ENCODE results near the gene PLXNA2. TPM values are rescaled to one million over a fixed set of nuclear protein-coding genes. Genes with fewer than 3 reads are reported as not detected.

The PLXNA2 gene
- total RNA-seq, 2 experiments from 2014 or later, result 0.13 to 0.23 TPM

- Mint-ChIP-seq H3K4me1 (ENCODE audit: low read depth) (no peaks in the 10 kb centered on the region), H3K27me3 (peaks cover 13% of the 10 kb centered on the region), H3K4me3 (no peak overlapping the region), H3K27ac (no peak overlapping the region), H3K36me3 (ENCODE audit: low read depth) (no peaks in the 10 kb centered on the region), H3K9me3 (no peaks in the 10 kb centered on the region)
- no peak for TF ChIP-seq CTCF (IDR thresholded peaks at IDR 0.05)
- ATAC-seq (no peak), DNase-seq (no peak)
- intact Hi-C loops (cut with micrococcal nuclease), result no loop called here
- ChIA-PET CTCF (interaction anchor here (1.5 kb wide), 1 partner anchor 101 kb away, joined by 4 read pairs; no protein-coding TSS in a partner anchor), POLR2A (interaction anchor here (0.6 kb wide), 1 partner anchor 50 kb away, joined by 3 read pairs; no protein-coding TSS in a partner anchor)
Measured at GRCh38 chr1:207985996-207986395, 258.2 kb downstream of the PLXNA2 start.

GRCh38 chr1:207984831-207985572, 259.2 kb downstream of the PLXNA2 start:
- H3K27ac Mint-ChIP-seq, result no peak overlapping the region
- no peak overlapping the region for H3K4me3 Mint-ChIP-seq
- no peaks in the 10 kb centered on the region for H3K4me1 Mint-ChIP-seq (ENCODE audit: low read depth)
- TF ChIP-seq CTCF (IDR thresholded peaks at IDR 0.05), result no peak
- DNase-seq, result no peak
- CTCF ChIA-PET, result interaction anchor here (0.9 to 1.5 kb wide), 2 partner anchors 11 to 100 kb away, joined by 3 to 4 read pairs; no protein-coding TSS in a partner anchor
- intact Hi-C loops (cut with micrococcal nuclease), result no loop called here
- H3K36me3 Mint-ChIP-seq (ENCODE audit: low read depth), result no peaks in the 10 kb centered on the region
- no peaks in the 10 kb centered on the region for H3K9me3 Mint-ChIP-seq
- POLR2A ChIA-PET, result interaction anchor here (0.6 kb wide), 1 partner anchor 24 kb away, joined by 3 read pairs; no protein-coding TSS in a partner anchor
- peaks cover 18% of the 10 kb centered on the region for H3K27me3 Mint-ChIP-seq
- no peak for ATAC-seq

- Mint-ChIP-seq H3K4me1 (ENCODE audit: low read depth) (no peaks in the 10 kb centered on the region), H3K9me3 (no peaks in the 10 kb centered on the region), H3K27ac (no peak overlapping the region), H3K27me3 (peaks cover 14% of the 10 kb centered on the region), H3K4me3 (no peak overlapping the region), H3K36me3 (ENCODE audit: low read depth) (no peaks in the 10 kb centered on the region)
- intact Hi-C loops (cut with micrococcal nuclease), result no loop called here
- ChIA-PET POLR2A (no interaction called here), CTCF (interaction anchor here (1.1 kb wide), 1 partner anchor 8 kb away, joined by 3 read pairs; no protein-coding TSS in a partner anchor)
- ATAC-seq, result no peak
- DNase-seq, result no peak
- TF ChIP-seq CTCF (IDR thresholded peaks at IDR 0.05), result no peak
Measured at GRCh38 chr1:207983044-207983635, 261.0 kb downstream of the PLXNA2 start.

- H3K9me3 Mint-ChIP-seq, result no peaks in the 10 kb centered on the region
- POLR2A ChIA-PET, result no interaction called here
- ATAC-seq, result peak; percentile 69
- TF ChIP-seq CTCF (IDR thresholded peaks at IDR 0.05), result peak; percentile 25
- H3K27ac Mint-ChIP-seq, result no peak overlapping the region
- no peaks in the 10 kb centered on the region for H3K36me3 Mint-ChIP-seq (ENCODE audit: low read depth)
- CTCF ChIA-PET, result interaction anchor here (0.7 to 1.5 kb wide), 5 partner anchors 12 to 95 kb away, joined by 3 to 4 read pairs (median 3); no protein-coding TSS in a partner anchor
- H3K27me3 Mint-ChIP-seq, result peaks cover 14% of the 10 kb centered on the region
- DNase-seq, result peak; percentile 22
- no peaks in the 10 kb centered on the region for H3K4me1 Mint-ChIP-seq (ENCODE audit: low read depth)
- no peak overlapping the region for H3K4me3 Mint-ChIP-seq
- intact Hi-C loops (cut with micrococcal nuclease), result no loop called here
Measured at GRCh38 chr1:207981976-207982375, 262.2 kb downstream of the PLXNA2 start.

- peaks cover 19% of the 10 kb centered on the region for H3K27me3 Mint-ChIP-seq
- no peaks in the 10 kb centered on the region for H3K36me3 Mint-ChIP-seq (ENCODE audit: low read depth)
- no peak overlapping the region for H3K4me3 Mint-ChIP-seq
- DNase-seq (no peak), ATAC-seq (no peak)
- ChIA-PET POLR2A (no interaction called here), CTCF (no interaction called here)
- intact Hi-C loops (cut with micrococcal nuclease), result no loop called here
- no peak overlapping the region for H3K27ac Mint-ChIP-seq
- H3K4me1 Mint-ChIP-seq (ENCODE audit: low read depth), result no peaks in the 10 kb centered on the region
- no peak for TF ChIP-seq CTCF (IDR thresholded peaks at IDR 0.05)
- no peaks in the 10 kb centered on the region for H3K9me3 Mint-ChIP-seq
Measured at GRCh38 chr1:207978441-207978840, 265.7 kb downstream of the PLXNA2 start.
